Trophoblast cell (in vitro differentiated cells and primary cell): Measurements from ENCODE around the gene CHMP4B.

Experiments used
- DNase-seq, 2 donors: peaks; one replicate each; pipeline ENCODE4 v3.0.0-alpha.2; 2016
- H2AFZ ChIP-seq: 2 replicates; pipeline ENCODE4 v1.6.1; 2013; ENCODE audit warnings: low read length, moderate library complexity, mild to moderate bottlenecking; ENCODE audit not compliant: insufficient read depth, poor library complexity
- H2AK5ac ChIP-seq: 2 replicates; pipeline ENCODE4 v1.6.1; 2013; ENCODE audit warnings: mild to moderate bottlenecking, low read length
- H2BK120ac ChIP-seq: 2 replicates; pipeline ENCODE4 v1.6.1; 2013; ENCODE audit warnings: low read length, mild to moderate bottlenecking, moderate library complexity; ENCODE audit not compliant: insufficient read depth, poor library complexity
- H2BK12ac ChIP-seq: 2 replicates; pipeline ENCODE4 v1.6.1; 2013; ENCODE audit warnings: mild to moderate bottlenecking, low read length, moderate library complexity
- H2BK5ac ChIP-seq: 2 replicates; pipeline ENCODE4 v1.6.1; 2013; ENCODE audit warnings: low read length, low read depth, moderate library complexity, mild to moderate bottlenecking; ENCODE audit not compliant: poor library complexity
- H3K14ac ChIP-seq: 2 replicates; pipeline ENCODE4 v1.6.1; 2013; ENCODE audit warnings: mild to moderate bottlenecking, low read length
- H3K18ac ChIP-seq: 2 replicates; pipeline ENCODE4 v1.6.1; 2013; ENCODE audit warnings: mild to moderate bottlenecking, low read length
- H3K23ac ChIP-seq: 2 replicates; pipeline ENCODE4 v1.6.1; 2013; ENCODE audit warnings: low read length
- H3K27ac ChIP-seq: 2 replicates; pipeline ENCODE4 v1.5.1; 2013; ENCODE audit warnings: low read depth, mild to moderate bottlenecking, inconsistent platforms, low read length, moderate library complexity
- H3K27me3 ChIP-seq: 2 replicates; pipeline ENCODE4 v1.6.1; 2013; ENCODE audit warnings: inconsistent platforms, mild to moderate bottlenecking, low read length, moderate library complexity; ENCODE audit not compliant: insufficient read depth
- H3K36me3 ChIP-seq, 2 experiments: 1 replicate in 1 of 2; 2 replicates in 1 of 2; pipeline ENCODE4 v1.6.1; 2013; ENCODE audit warnings: low read length in 2 of 2, mild to moderate bottlenecking in 2 of 2, moderate library complexity in 1 of 2; ENCODE audit not compliant: insufficient read depth in 2 of 2, control insufficient read depth in 1 of 2
- H3K4ac ChIP-seq: 2 replicates; pipeline ENCODE4 v1.6.1; 2013; ENCODE audit warnings: low read depth, mild to moderate bottlenecking, low read length, moderate library complexity
- H3K4me1 ChIP-seq, 2 experiments: 1 replicate in 1 of 2; 2 replicates in 1 of 2; pipeline ENCODE4 v1.6.1; 2013; ENCODE audit warnings: low read length in 2 of 2, mild to moderate bottlenecking in 2 of 2, moderate library complexity in 1 of 2; ENCODE audit not compliant: insufficient read depth in 2 of 2, control insufficient read depth in 1 of 2
- H3K4me2 ChIP-seq: 2 replicates; pipeline ENCODE4 v1.6.1; 2013; ENCODE audit warnings: inconsistent platforms, mild to moderate bottlenecking, low read length, moderate library complexity
- H3K4me3 ChIP-seq: 2 replicates; pipeline ENCODE4 v1.5.1; 2013; ENCODE audit warnings: mild to moderate bottlenecking, low read depth, low read length, inconsistent platforms
- H3K79me1 ChIP-seq: one replicate; pipeline ENCODE4 v1.6.1; 2013; ENCODE audit warnings: low read length
- H3K79me2 ChIP-seq: 2 replicates; pipeline ENCODE4 v1.6.1; 2013; ENCODE audit warnings: low read length, mild to moderate bottlenecking; ENCODE audit not compliant: control insufficient read depth, insufficient read depth, poor library complexity
- H3K9ac ChIP-seq: 2 replicates; pipeline ENCODE4 v1.6.1; 2013; ENCODE audit warnings: mild to moderate bottlenecking, low read length
- H3K9me3 ChIP-seq: 2 replicates; pipeline ENCODE4 v1.6.1; 2013; ENCODE audit warnings: low read depth, mild to moderate bottlenecking, control low read depth, inconsistent platforms, low read length; ENCODE audit not compliant: insufficient read depth
- H4K12ac ChIP-seq: 2 replicates; pipeline ENCODE4 v1.6.1; 2013; ENCODE audit warnings: low read depth, mild to moderate bottlenecking, low read length, moderate library complexity
- H4K8ac ChIP-seq: 2 replicates; pipeline ENCODE4 v1.6.1; 2013; ENCODE audit warnings: low read depth, mild to moderate bottlenecking, low read length, moderate library complexity
- H4K91ac ChIP-seq: one replicate; pipeline ENCODE4 v1.6.1; 2013; ENCODE audit warnings: low read depth, mild to moderate bottlenecking, low read length, moderate library complexity
- WGBS: extraction: QIAGEN DNeasy Blood & Tissue Kit; methylation state at CpG from one replicate; pipeline ENCODE4 v1.1.7; 2013; ENCODE audit warnings: missing lambda C conversion rate; ENCODE audit not compliant: insufficient read length, insufficient coverage; ENCODE audit errors: extremely low coverage; 5-methylcytosine and 5-hydroxymethylcytosine counted together

The CHMP4B gene

GRCh38 chr20:33833333-33833732 lies 22.2 kb downstream of the CHMP4B start:
- Histone ChIP-seq H3K79me2 (peaks cover 5% of the 10 kb centered on the region), H2AK5ac (no peak overlapping the region), H3K4ac (no peak overlapping the region), H3K14ac (no peak overlapping the region), H3K27me3 (no peaks in the 10 kb centered on the region), H3K9me3 (no peaks in the 10 kb centered on the region), H2BK12ac (no peak overlapping the region), H3K27ac (peak overlapping the region; percentile 32), H3K79me1 (peaks cover 2% of the 10 kb centered on the region), H3K4me3 (no peak overlapping the region), H3K4me1 (peaks cover 20 to 21% of the 10 kb centered on the region in 2 experiments), H4K12ac (no peak overlapping the region), H2BK5ac (peak overlapping the region; percentile 28), H3K9ac (no peak overlapping the region), H4K8ac (no peak overlapping the region), H3K36me3 (peaks cover 1 to 9% of the 10 kb centered on the region in 2 experiments), H3K18ac (no peak overlapping the region), H3K23ac (no peak overlapping the region), H4K91ac (no peak overlapping the region), H2AFZ (no peak overlapping the region), H3K4me2 (no peak overlapping the region), H2BK120ac (no peak overlapping the region)
- WGBS = no CpG with 5 or more reads among the region's 1 CpG
- DNase-seq = no peak

GRCh38 chr20:33835615-33836172 lies 24.5 kb downstream of the CHMP4B start:
- Histone ChIP-seq H3K9me3 (no peaks in the 10 kb centered on the region), H3K14ac (no peak overlapping the region), H3K4me1 (peaks cover 24 to 28% of the 10 kb centered on the region in 2 experiments), H3K4me3 (no peak overlapping the region), H2BK12ac (no peak overlapping the region), H3K4ac (peak overlapping the region; percentile 66), H2BK120ac (no peak overlapping the region), H2AFZ (no peak overlapping the region), H4K12ac (no peak overlapping the region), H4K8ac (no peak overlapping the region), H3K9ac (no peak overlapping the region), H3K4me2 (no peak overlapping the region), H3K36me3 (peaks cover 0 to 9% of the 10 kb centered on the region in 2 experiments), H2AK5ac (no peak overlapping the region), H4K91ac (no peak overlapping the region), H3K18ac (no peak overlapping the region), H3K79me2 (peaks cover 6% of the 10 kb centered on the region), H2BK5ac (no peak overlapping the region), H3K27ac (no peak overlapping the region), H3K79me1 (peaks cover 6% of the 10 kb centered on the region), H3K23ac (no peak overlapping the region), H3K27me3 (no peaks in the 10 kb centered on the region)
- peak in 1 of 2 donors; percentile 19 for DNase-seq
- WGBS = no CpG with 5 or more reads among the region's 9 CpGs

- Histone ChIP-seq H3K4ac (no peak overlapping the region), H3K36me3 (peaks cover 0 to 9% of the 10 kb centered on the region in 2 experiments), H2BK5ac (no peak overlapping the region), H2AFZ (no peak overlapping the region), H3K79me1 (peaks cover 6% of the 10 kb centered on the region), H4K12ac (no peak overlapping the region), H2BK120ac (no peak overlapping the region), H4K91ac (no peak overlapping the region), H3K79me2 (peaks cover 6% of the 10 kb centered on the region), H4K8ac (no peak overlapping the region), H2AK5ac (no peak overlapping the region), H3K23ac (no peak overlapping the region), H3K4me1 (peaks cover 24 to 28% of the 10 kb centered on the region in 2 experiments), H3K4me2 (no peak overlapping the region), H3K27ac (no peak overlapping the region), H3K27me3 (no peaks in the 10 kb centered on the region), H3K4me3 (no peak overlapping the region), H3K9ac (no peak overlapping the region), H3K9me3 (no peaks in the 10 kb centered on the region), H2BK12ac (no peak overlapping the region), H3K14ac (no peak overlapping the region), H3K18ac (no peak overlapping the region)
- DNase-seq = no peak
- no CpG with 5 or more reads among the region's 2 CpGs for WGBS
Observed at GRCh38 chr20:33836277-33836676, 25.1 kb downstream of the CHMP4B start.

- Histone ChIP-seq H2AFZ (no peak overlapping the region), H3K18ac (no peak overlapping the region), H2BK5ac (no peak overlapping the region), H2BK12ac (no peak overlapping the region), H3K79me2 (peaks cover 8% of the 10 kb centered on the region), H4K8ac (no peak overlapping the region), H3K79me1 (peaks cover 6% of the 10 kb centered on the region), H3K27ac (no peak overlapping the region), H3K23ac (no peak overlapping the region), H3K9ac (no peak overlapping the region), H2AK5ac (no peak overlapping the region), H3K9me3 (no peaks in the 10 kb centered on the region), H3K27me3 (no peaks in the 10 kb centered on the region), H3K4me1 (peaks cover 20 to 27% of the 10 kb centered on the region in 2 experiments), H2BK120ac (no peak overlapping the region), H3K4me3 (no peak overlapping the region), H4K12ac (no peak overlapping the region), H3K36me3 (peaks cover 0 to 6% of the 10 kb centered on the region in 2 experiments), H3K14ac (peak overlapping the region; percentile 49), H3K4me2 (no peak overlapping the region), H4K91ac (no peak overlapping the region), H3K4ac (no peak overlapping the region)
- no peak for DNase-seq
- no CpG with 5 or more reads among the region's 5 CpGs for WGBS
Observed at GRCh38 chr20:33837096-33837830, 26.1 kb downstream of the CHMP4B start.
